Stimulated activated naive CD8-positive, alpha-beta T cell treated with anti-CD3 and anti-CD28 coated beads, Interleukin-15, Interleukin-2, amounts not matched to agents 100 U/mL and 50 U/mL, for 24 hours (primary cell): ENCODE data around the gene OTOG.
A peak's percentile ranks its signal among the peaks of the same experiment; 100 is the strongest.

ENCODE experiments used
- ATAC-seq: fragments of 150-1000 bp; cut with Tn5 transposase; one replicate; pipeline ENCODE4 v1.10.0; 2021
- DNase-seq: peaks from one replicate; pipeline ENCODE4 v3.0.0; 2021

The OTOG gene

DNA sequence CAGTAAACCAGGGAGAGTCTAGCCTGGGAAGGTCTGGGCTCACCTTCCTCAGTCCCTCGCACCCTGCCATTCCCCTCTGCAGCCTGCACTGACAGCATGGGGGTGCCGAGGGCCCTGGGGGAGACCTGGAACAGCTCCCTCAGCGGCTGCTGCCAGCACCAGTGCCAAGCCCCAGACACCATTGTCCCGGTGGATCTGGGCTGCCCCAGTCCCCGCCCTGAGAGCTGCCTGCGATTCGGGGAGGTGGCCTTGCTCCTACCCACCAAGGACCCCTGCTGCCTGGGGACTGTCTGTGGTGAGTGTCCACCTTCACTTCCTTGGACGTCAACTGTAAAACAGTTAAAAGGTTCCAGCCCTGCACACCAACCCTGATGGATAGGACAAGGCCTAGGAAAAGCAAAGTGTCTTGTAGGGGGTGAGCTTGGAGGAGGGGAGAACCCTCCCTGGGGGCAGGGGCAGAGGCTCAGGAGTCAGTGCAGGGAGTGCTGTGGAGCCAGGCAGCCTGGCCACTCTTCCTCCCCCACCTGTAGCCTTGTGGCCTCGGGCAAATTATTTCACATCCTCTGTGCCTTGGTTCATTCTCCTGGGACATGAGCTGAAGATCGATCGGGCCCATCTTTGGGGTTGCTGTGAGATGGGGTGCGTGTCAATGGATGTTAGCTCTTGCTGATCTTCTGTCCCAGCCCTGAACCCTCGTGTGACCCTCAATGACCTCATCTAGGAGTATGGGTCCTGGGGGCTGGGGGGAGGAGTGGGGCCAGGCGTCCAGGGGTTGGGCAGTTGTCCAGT is 87.1 kb downstream of the OTOG start:
- no peak for DNase-seq
- peak; percentile 5 for ATAC-seq

DNA sequence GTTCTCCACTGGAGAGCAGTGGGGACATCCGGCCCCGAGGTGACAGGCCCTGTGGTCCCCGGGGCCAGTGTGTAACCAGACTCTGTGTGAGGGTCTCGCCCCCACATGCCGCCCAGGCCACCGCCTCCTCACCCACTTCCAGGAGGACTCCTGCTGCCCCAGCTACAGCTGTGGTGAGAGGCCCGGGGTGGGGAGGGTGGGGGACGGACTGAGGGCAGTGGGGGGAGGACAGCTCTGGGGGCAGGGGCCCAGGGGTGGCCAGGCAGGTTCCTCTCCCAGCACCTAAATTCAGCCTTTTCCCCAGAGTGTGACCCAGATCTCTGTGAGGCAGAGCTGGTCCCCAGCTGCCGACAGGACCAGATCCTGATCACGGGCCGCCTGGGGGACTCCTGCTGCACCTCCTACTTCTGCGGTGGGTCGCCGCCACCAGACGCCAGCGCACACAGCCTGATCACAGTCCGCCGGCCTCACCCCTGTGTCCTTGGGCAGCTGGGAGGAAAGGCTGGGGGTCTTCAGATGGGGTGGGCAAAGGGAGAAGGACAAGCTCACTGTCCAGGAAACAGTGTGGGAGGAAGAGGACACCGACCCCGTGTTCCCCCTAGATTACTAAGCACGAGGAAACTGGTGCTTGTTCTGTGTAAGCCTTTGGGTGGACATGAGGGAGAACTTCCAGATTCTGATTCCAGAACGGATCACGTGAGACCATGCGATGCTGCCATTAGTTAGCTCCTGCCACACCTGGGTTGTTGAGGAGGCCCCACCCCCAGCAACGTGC is 87.9 kb downstream of the OTOG start:
- ATAC-seq = no peak
- DNase-seq = no peak

DNA sequence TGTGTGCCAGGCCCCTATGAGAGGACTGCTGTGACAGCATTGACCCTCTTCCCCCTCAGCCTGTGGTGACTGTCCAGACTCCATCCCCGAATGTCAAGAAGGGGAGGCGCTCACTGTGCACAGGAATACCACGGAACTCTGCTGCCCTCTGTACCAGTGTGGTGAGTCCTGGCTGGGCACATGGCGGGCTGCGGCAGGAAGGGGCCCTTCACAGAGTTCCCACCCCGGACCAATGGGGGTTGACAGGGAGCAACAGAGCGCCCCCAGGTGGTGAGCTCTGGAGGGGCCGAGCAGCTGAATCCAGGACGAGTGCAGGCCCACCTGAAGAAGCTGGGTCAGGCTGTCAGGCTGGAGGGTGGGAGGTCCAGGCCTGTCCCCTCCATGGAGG is 88.5 kb downstream of the OTOG start:
- ATAC-seq = no peak
- no peak for DNase-seq

DNA sequence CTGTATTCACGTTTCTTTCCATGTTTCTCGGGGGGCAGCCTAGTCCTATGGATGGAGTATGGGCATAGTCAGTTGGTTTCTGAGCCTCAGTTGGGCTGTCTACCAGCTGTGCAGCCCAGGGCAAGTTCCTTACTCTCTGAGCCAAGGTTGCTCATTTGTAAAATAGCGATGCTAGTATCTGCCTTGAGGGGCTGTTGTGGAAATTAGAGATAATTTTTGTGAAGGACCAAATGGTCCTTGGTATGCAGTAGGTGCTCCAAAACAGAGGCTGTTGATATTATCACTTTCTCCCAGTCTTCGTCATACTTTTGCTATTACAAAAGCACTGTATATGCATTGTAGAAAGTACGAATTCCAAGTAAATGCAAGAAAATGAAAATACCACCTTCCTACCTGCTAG is 89.7 kb downstream of the OTOG start:
- DNase-seq = no peak
- no peak for ATAC-seq

DNA sequence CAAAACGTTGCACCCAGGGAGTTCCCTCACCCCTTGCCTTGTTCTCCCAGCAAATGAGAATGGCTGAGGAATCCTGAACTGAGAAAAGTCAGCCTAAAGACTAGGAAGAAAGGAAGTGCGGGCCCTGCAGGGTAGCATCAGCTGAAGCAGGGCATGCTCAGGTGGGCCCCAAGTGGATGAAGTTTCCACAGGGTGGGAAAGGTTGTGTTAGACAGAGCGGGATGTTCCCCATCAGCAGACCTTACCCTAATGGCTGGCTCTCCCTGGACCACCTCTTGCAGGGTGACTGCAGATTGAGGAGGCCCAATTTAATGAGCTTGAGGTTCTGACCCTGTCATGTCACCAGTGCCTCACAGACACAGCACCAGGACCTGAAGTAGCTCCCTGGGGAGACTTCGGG is 90.8 kb downstream of the OTOG start:
- ATAC-seq (no peak), DNase-seq (no peak)

DNA sequence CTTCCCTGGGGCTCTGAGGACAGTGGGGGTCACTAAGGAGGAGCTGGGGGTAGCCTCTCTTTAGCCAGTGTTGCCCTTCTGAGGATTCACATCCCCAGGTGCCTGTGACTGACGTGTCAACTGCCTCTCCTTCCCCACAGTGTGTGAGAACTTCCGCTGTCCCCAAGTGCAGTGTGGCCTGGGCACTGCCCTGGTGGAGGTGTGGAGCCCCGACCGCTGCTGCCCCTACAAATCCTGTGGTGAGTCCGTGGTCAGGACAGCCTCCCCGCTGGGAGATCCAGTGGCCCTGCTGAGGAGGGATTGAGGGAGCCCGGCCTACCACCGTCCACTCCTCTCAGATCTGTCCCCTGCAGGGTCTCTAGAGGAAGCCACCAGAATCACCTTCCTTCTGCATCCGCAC is 91.3 kb downstream of the OTOG start:
- ATAC-seq (no peak), DNase-seq (no peak)

DNA sequence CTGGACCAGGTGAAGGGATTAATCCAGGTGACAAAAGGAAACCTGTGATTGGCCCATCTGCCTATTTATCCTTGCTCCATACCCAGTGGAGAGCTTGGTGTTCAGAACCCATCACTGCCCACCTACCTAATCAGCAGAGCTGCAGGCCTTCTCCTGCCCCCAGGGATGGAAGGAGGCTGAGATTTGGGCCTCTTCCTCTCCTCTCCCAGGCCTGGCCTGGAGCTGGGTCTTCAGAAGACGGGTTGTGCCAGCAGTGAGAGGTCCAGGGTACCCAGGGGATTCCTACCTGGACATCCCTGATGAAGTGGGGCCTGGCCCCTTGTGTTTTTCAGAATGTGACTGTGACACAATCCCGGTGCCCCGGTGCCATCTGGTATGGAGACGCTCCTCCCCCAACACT is 92.0 kb downstream of the OTOG start:
- ATAC-seq (no peak), DNase-seq (no peak)

DNA sequence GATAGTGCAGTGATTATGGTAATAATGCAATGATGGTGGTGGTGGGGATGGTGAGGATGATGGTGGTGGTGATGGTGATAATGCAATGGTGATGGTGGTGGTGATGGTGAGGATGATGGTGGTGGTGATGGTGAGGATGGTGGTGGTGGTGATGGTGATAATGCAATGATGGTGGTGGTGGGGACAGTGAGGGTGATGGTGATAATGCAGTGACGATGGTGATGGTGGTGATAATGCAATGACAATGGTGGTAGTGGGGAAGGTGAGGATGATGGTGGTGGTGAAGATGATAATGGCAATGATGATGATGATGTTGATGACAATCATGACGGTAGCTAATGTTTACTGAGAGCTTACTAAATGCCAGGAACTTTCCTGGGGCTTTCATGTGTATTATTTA is 92.7 kb downstream of the OTOG start:
- ATAC-seq (no peak), DNase-seq (no peak)

DNA sequence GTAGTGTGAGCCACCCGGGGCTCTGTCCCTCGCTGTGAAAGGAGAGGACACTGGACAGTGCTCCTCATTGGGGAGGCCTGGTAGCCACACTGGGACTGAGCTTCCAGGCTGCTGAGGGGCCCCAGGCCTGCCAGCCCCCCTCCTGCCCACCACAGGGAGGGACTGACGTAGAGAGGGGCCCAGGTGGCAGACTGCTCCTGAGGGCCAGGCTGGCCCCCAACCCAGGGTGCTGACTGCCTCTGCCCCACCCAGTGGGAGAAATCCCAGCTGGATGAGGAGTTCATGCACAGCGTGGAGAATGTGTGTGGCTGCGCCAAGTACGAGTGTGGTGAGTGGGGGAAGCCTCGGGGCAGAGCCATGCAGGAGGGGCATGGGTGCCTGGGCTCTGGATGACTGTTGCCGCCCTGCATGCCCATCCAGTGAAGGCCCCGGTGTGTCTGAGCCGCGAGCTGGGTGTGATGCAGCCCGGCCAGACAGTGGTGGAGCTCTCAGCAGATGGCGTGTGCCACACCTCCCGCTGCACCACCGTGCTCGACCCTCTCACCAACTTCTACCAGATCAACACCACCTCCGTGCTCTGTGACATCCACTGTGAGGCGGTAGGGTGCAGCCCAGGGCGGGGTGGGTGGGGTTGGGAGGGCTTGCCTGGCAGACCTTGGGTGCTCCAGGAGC is 93.6 kb downstream of the OTOG start:
- ATAC-seq = no peak
- DNase-seq = no peak

DNA sequence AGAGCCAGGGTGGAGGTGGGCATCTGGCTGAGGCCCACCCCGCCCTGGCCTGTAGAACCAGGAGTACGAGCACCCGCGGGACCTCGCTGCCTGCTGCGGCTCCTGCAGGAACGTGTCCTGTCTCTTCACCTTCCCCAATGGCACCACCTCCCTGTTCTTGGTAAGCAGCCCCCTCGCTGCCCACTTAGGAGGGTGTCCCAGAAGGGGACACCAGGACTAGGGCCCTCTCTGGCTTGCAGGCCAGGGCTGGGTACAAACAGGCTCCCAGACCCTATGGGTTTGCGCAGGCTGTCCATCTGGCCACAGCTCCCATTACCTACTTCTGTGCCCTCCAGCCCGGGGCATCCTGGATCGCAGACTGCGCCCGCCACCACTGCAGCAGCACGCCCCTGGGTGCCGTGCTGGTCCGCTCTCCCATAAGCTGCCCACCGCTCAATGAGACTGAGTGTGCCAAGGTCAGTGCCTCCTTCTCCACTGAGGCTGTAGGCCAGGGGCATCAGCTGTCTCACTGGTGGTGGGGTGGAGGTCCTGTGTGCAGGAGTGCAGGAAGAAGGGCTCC is 94.8 kb downstream of the OTOG start:
- DNase-seq = no peak
- no peak for ATAC-seq

DNA sequence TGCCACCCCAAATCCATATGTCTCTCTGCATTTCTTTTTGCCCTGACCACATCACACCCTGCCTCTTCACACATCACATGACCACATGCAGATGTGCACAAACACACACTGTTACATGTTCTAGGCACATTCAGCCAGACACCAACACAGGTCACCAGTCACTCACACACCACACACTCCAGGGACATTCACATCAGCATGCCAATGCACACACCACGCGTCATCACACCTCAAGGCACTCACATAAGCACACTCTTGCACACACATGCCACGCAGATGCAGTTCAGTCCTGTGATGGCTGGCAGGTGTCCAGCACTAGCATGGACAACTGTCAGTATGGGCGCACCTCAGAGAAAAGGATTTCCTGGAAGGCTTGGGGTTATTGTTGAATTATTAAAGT is 95.3 kb downstream of the OTOG start:
- no peak for ATAC-seq
- DNase-seq = no peak

DNA sequence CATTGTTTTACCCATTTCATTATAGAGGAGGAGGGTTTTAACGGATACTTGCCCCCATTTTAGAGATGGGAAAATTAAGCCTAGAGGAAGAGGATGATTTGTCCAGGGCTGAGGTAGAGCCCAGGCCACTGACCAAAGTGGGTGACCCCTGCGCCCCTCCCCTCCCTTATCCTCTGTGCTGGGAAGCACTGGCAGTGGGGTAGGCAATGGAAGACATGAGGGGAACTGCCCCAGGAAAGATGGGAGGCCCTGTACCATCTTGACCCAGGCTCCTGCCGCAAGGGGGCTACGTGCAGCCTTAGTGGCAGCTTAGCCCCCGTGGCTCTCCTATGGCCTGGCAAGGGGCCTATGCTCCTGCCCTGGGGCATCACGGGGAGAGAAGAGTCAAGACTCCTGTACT is 95.9 kb downstream of the OTOG start:
- ATAC-seq (no peak), DNase-seq (no peak)

DNA sequence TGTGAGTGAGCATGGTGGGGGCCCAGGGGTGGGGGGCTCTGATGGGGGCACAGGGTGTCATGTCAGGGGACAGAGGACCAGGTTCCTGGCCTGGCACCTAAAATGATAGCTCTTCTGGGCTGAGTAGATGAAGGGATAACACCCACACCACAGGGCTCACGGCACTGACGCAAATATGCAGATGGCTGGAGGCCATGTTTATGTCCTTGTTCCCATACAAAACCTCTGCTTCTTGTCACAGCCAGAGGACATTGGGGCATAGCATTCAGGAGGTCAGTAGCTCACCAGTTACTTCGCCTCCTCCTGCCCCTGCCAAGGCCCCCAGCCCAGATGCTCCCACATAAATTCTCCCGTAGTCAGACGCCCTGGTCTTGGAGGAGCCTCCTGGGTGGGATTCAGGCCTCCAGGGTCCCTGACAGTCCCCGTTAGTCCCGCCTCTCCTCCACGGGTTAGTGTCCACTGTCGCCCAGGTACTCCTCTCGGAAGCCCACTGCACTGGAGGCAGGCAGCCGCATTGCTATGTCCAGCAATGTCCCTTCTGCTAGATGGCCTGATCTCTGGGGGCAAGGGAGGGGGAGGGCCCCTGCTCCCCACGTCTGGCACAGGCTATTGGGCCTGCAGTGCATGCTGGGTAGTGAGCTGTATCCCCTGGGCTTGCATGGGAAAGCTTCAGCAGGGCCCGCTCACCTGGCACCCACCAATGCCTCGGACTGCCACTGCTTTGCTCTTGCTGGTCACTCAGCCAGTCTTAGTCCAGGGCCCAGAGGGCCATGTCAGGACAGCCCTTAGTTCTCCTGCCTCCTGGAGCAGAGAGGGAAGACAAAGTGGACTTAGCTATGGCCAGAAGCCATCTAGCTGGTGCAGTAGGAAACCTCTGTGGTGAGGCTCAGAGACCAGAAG is 96.7 kb downstream of the OTOG start:
- DNase-seq = no peak
- ATAC-seq = no peak

DNA sequence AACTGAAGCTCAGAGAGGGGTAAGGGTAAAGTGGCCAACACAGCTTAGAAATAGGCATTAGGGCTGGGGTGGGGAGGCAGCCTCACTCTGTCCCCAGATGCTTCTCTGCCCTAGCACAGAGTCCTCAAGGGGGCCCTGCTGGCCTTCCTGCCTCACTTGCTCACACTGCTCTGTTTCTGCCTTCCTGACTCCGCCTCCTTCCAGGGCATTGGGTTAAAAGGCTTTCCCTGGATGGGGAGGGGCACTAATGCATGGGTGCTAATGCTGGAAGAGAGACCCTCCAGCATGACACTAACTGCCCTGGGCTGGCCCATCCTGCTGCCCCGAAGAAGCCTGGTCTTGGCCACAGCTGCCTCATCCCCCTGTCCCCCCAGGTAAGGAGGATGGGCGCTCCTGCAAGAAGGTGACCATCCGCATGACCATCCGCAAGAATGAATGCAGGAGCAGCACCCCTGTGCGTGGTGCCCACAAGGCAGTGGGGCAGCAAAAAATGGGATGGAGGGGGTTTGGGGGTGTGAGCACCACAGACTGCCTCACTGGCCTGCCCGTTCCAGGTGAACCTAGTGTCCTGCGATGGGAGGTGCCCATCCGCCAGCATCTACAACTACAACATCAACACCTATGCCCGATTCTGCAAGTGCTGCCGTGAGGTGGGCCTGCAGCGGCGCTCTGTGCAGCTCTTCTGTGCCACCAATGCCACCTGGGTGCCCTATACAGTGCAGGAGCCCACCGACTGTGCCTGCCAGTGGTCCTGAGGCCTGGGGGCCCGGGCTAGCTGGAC is 98.3 kb downstream of the OTOG start:
- DNase-seq (no peak), ATAC-seq (no peak)

DNA sequence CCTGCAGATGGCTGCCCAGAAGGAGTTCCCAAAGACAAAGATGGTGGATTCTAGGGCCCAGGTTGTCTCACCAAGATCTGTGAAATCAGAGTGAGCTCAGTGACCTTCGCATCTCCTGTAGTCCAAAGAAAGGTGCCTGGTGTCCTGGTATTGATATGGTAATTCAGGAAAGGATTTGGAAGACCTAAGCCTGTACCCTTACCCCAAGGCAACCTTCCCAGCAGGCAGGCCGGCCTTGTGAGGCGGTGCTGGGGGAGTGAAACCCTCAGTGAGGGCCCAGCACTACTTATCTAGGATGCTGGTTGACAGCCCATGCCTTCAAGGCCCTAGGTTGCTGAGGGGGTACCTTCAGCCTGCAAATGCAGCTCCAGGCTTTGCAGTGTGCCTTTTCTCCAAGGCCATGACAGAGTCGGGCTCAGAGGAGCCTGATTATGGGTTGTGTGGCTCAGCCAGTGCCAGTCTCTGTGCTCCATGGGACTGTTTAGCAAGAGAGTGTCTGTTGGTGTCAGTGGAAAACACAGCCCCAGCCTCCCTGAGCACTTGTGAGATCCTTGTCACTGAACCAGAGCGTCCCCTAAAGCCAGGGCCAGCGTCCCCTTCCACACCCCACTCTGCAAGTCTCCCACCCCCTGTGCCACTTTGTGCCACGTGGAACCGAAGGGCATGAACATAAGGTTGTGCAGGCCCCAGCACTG is 99.5 kb downstream of the OTOG start:
- no peak for ATAC-seq
- DNase-seq = no peak

DNA sequence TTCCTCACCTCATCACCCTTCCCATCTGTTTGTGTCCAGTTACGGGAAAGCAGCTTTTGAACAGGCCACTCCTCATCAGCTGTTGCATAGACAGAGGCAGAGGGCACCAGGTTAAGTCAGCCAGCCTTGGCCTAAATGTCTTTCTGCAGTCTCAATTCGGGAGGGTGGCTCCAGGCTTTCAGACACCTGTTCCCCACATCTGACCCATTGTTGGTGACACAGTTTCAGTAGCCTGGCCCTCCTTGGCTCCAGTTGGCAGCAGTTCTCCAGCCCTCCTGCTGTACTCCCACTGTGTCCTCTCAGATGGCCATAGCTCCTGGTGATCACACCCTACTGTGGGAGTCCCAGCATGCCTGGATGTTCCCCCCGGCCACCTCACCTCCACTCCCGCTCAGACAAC is 101.5 kb downstream of the OTOG start:
- no peak for DNase-seq
- no peak for ATAC-seq

DNA sequence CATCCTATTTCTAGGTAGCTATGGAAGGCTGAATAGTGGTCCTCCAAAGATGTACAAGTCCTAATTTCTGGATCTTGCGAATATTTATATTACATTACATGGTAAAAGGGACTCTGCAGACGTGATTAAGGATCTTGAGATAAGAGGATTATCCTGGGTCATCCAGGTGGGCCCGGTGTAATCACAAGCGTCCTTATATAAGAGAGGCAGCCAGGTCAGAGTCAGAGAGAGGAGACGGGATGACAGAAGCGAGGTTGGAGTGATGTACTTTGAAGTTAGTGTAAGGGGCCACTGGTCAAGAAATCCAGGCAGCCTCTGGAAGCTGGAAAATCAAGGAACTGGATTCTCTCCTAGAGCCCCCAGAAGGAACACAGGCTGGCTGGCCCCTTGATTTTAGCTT is 102.2 kb downstream of the OTOG start:
- ATAC-seq (no peak), DNase-seq (no peak)

DNA sequence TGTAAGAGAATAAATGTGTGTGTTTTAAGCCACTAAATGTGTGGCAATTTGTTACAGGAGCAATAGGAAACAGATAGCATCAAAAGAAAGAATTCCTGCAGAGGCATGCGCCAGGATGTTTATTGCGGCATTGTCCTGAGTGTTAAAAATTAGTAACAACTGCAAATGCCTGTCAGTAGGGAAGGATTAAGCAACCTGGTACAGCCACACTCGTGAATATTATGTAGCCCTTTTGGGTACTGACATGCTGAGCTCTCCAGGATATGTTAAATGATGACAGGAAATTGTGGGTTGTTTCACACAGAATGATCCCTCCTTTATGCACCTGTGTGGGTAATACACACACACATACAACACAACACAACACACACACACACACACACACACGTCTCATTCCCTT is 102.6 kb downstream of the OTOG start:
- ATAC-seq = no peak

DNA sequence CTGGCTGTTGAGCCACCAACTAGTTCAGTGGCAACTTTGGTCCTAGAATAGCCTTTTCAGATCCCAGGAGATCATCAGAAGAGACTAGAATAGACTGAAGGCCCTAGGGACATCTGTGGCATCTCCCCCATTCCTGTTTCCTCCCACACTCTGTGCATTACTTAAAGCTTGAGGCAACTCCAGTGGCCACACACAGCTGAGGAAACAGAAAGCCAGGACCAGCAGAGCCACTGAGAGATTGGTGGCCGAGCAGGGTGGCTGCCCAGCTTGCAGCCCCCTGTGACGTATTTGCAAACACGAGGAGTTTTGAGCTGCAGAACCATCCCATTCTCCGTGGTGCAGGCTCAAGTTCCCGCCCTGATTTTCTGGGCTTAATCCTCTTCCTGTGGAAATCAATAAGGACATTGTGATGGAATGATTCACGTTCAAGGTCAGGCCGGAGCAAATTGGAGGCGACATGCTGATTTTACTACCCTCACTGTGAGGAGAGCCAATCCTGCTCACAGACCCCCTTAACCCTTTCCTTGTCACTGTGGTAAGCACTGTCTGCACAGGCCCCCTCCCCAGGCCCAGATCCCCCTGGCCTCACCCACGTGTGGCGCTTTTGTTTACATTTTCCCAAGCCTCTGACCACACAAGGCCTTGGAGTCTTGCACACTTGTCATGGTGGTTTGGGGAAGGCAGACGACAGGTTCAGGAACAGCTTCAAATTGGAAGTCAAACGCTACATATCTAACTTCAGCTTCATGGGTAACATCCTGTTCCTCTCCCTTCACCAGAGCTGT is 103.3 kb downstream of the OTOG start:
- ATAC-seq (no peak), DNase-seq (no peak)

More for the DNA sequence above, 102.6 kb downstream of the OTOG start:
- DNase-seq = no peak

DNA sequence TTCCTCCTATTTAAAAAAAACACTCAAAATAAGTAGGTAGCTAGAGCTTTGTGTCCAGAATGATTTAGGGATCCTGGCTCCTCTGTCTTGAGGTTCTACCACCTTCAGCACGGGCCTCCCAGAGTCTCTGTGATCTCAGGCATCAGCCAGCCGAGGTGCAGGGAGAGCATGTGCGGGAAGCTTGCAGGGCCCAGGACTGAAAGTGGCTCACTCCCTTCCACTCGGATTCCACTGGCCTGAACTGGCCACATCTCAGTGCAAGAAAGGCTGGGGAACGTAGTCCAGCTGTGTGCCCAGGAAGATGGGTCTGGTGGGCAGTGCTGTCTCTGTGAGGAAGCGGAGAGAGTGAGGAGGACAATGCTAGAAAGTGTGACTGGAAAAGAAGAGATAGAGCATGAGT is 104.0 kb downstream of the OTOG start:
- ATAC-seq (no peak), DNase-seq (no peak)
